Brain pericyte (primary cell): ENCODE results near the gene KRT6C.

Source experiments
- DNase-seq: peaks from one replicate; pipeline ENCODE4 v3.0.0-alpha.2; 2012; ENCODE audit warnings: low read depth, low spot score

Gene KRT6C

GRCh38 chr12:52434760-52435530, 38.7 kb downstream of the KRT6C start:
- DNase-seq = no peak

GRCh38 chr12:52434081-52434733, 39.4 kb downstream of the KRT6C start, which contains the start of gene KRT75:
KRT75 (minus strand) TSS chr12:52434371; CDS start chr12:52434304, 67 bp downstream.
- no peak for DNase-seq

GRCh38 chr12:52433501-52434080, 40.0 kb downstream of the KRT6C start:
- DNase-seq = no peak

GRCh38 chr12:52432559-52433207, 40.9 kb downstream of the KRT6C start:
- no peak for DNase-seq

- DNase-seq = no peak
Measured at GRCh38 chr12:52428121-52428520, 45.5 kb downstream of the KRT6C start.

- DNase-seq = no peak
Measured at GRCh38 chr12:52427083-52427482, 46.5 kb downstream of the KRT6C start.

GRCh38 chr12:52426034-52426433, 47.6 kb downstream of the KRT6C start:
- no peak for DNase-seq

- DNase-seq = no peak
Measured at GRCh38 chr12:52425466-52425865, 48.1 kb downstream of the KRT6C start.

GRCh38 chr12:52423661-52424500, 49.7 kb downstream of the KRT6C start:
- no peak for DNase-seq

GRCh38 chr12:52423035-52423434, 50.6 kb downstream of the KRT6C start:
- DNase-seq = no peak

GRCh38 chr12:52419656-52420055, 53.9 kb downstream of the KRT6C start:
- no peak for DNase-seq

- no peak for DNase-seq
Measured at GRCh38 chr12:52418576-52419110, 55.0 kb downstream of the KRT6C start.
